ENCODE data around the gene SPDL1.

DNA sequence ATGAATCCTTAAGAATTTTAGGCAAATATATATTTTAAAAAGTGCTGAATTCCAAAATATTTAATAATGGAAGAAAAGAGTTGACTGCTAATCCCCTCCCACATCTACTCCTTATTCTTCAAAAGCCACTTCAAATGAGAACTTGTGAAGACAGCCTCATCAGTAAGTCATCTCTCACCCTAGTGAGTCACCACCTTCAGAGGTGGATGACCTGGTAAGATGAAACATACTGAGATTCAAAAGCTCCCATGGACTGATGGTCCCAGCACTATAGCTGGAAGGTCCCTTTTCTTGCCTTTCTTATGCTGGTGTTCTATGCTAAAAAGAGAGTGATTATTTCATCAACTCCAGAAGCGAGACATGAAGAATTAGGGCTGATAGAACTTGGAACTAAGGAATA lies 37.8 kb upstream of the SPDL1 start:
- TF ChIP-seq, protein P1, sequence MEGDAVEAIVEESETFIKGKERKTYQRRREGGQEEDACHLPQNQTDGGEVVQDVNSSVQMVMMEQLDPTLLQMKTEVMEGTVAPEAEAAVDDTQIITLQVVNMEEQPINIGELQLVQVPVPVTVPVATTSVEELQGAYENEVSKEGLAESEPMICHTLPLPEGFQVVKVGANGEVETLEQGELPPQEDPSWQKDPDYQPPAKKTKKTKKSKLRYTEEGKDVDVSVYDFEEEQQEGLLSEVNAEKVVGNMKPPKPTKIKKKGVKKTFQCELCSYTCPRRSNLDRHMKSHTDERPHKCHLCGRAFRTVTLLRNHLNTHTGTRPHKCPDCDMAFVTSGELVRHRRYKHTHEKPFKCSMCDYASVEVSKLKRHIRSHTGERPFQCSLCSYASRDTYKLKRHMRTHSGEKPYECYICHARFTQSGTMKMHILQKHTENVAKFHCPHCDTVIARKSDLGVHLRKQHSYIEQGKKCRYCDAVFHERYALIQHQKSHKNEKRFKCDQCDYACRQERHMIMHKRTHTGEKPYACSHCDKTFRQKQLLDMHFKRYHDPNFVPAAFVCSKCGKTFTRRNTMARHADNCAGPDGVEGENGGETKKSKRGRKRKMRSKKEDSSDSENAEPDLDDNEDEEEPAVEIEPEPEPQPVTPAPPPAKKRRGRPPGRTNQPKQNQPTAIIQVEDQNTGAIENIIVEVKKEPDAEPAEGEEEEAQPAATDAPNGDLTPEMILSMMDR (IDR thresholded peaks at IDR 0.05), result no peak
- TF ChIP-seq POLR2A (IDR thresholded peaks at IDR 0.05), result no peak
